Omental fat pad (tissue), 4 donors: ENCODE data around the gene RORC. TPM values are rescaled to one million over a fixed set of nuclear protein-coding genes. Genes with fewer than 3 reads are reported as not detected.

Experiments
- ATAC-seq: fragments of 150-250 bp; one replicate; pipeline ENCODE4 v1.9.1; 2016; ENCODE audit warnings: mild to moderate bottlenecking, moderate library complexity; ENCODE audit not compliant: low FRiP score
- DNase-seq: peaks from one replicate; pipeline ENCODE4 v3.0.0-alpha.2; 2019; ENCODE audit warnings: low spot score
- CTCF ChIP-seq, 3 donors: fragments of 450-650 bp; IDR thresholded peaks; one replicate each; pipeline ENCODE4 v1.5.1; 2016 to 2017; ENCODE audit warnings: antibody characterized with exemption in 3 of 3, mild to moderate bottlenecking in 3 of 3, moderate library complexity in 2 of 3
- small RNA-seq: library from RNA; depleted of rRNA; stranded (forward); fragments of <200 nt; gene quantifications from one replicate; pipeline ENCODE3, GENCODE V24; 2016
- total RNA-seq, 4 donors: library from RNA; depleted of rRNA; stranded (reverse); fragments of >200 nt; gene quantifications; one replicate each; pipeline ENCODE4 v1.1.0, GENCODE V29; 2016

The RORC gene
- total RNA-seq, 4 donors from 2014 or later = 2.0 to 16.0 (median 5.8) TPM; not detected in 1

DNA sequence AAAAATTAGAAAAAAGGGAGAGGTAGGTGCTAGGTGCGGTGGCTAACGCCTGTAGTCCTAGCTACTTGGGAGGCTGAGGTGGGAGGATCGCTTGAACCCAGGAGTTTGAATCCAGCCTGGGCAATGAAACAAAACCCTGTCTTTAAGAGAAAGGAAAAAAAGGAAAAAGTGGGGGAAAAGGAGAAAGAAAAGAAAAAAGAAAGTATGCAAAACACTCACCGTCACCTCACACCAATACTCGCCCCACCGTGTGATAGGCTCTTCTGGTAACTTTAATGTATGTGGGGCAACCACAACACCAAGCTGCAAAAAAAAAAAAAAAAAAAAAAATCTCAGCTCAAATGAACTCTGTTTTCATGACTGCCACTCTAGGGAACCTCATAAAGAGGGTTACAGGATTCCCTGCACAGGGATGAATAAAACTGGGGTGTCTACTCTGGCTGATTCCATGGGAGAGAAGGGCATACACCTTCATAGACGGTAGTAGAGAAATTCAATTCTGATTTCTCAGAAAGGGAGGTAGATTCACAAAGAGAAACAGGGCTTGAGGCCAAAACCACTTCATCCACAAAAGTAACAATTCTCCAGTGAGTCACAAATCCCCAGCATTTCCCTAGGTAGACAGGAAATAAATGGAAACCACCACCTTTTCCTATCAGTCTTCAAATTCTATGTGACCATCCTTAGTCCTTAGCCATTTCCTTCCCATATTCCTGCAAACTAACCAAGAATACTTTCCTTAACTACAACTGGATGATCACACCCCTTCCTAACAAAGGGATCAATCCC is 70.8 kb downstream of the RORC start:
- TF ChIP-seq CTCF (IDR thresholded peaks at IDR 0.05) = no peak

DNA sequence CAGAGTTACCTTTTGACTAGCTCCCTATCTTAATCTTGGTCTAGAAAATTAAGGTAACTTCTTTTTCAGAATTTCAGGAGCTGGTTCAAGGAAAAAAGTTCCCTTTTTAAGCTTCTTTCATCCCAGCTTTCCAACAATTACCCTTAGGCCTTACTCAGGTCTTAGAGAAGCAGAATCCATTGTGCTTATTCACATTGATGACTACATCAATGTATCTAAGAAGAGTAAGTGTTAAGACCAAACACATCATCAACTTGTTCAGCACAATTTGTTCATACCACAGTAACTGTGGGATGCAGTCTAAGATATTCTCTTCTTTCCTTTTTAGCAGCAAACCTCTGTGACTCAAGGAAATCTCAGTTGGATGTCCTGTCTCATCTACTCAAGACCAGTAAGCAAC is 72.4 kb downstream of the RORC start:
- TF ChIP-seq CTCF (IDR thresholded peaks at IDR 0.05) = no peak
- DNase-seq (no peak), ATAC-seq (no peak)

More for the DNA sequence above, 70.8 kb downstream of the RORC start:
- no peak for ATAC-seq
- DNase-seq = no peak

GRCh38 chr1:151756291-151756690 is 75.3 kb downstream of the RORC start:
- DNase-seq (no peak), ATAC-seq (no peak)
- no peak for TF ChIP-seq CTCF (IDR thresholded peaks at IDR 0.05)

Small RNAs within 50 kb of the gene (small RNA-seq; reads per million reads assigned to genes)
- not detected for gene RF00019

Other genes with a start within 250 kb of the RORC start
- gene SNX27, start 219.8 kb downstream of the RORC start, total RNA-seq = 10 to 100 TPM; 21.3 to 41.9 (median 33.6) TPM
- not detected for gene CELF3, start 115.0 kb downstream of the RORC start, total RNA-seq
- not detected for gene RIIAD1, start 110.3 kb downstream of the RORC start, total RNA-seq
- 10 to 100 TPM; 38.8 to 53.4 (median 46.8) TPM for gene MRPL9, start 68.3 kb downstream of the RORC start, total RNA-seq
- 1 to 10 TPM; 3.2 to 4.9 (median 4.1) TPM for gene TDRKH, start 41.3 kb downstream of the RORC start, total RNA-seq
- gene LINGO4, start 26.4 kb downstream of the RORC start, total RNA-seq = under 1 TPM in 1 of 4 donors, not detected in 3; 0.19 TPM
- 1 to 10 TPM in 1 of 4 donors, not detected in 3; 1.9 TPM for gene C2CD4D, start 8.0 kb upstream of the RORC start, total RNA-seq
- not detected for gene THEM5, start 21.9 kb upstream of the RORC start, total RNA-seq
- 10 to 100 TPM; 17.3 to 29.3 (median 21.8) TPM for gene THEM4, start 77.7 kb upstream of the RORC start, total RNA-seq
- gene S100A10, start 162.1 kb upstream of the RORC start, total RNA-seq = 100 to 1,000 TPM; 127 to 351 (median 161) TPM
- gene S100A11, start 205.2 kb upstream of the RORC start, total RNA-seq = 100 to 1,000 TPM; 211 to 389 (median 295) TPM